A549 (cell line): ENCODE data around the gene KRTAP25-1.

Experiments used
- CTCF ChIP-seq: fragments of >200 bp; sonication (Bioruptor Twin); formaldehyde crosslinking; IDR thresholded peaks from 3 replicates; pipeline ENCODE4 v1.5.1; 2016
- E2F6 ChIP-seq: IDR thresholded peaks from 2 replicates; pipeline ENCODE4 v1.6.1; 2012; ENCODE audit warnings: low read depth, borderline replicate concordance
- EP300 ChIP-seq, 2 experiments: fragments of >200 bp; sonication (Bioruptor Twin); formaldehyde crosslinking; IDR thresholded peaks; 2 replicates in 1 of 2; 3 replicates in 1 of 2; pipeline ENCODE4 v1.6.1; 2016 to 2017
- ESRRA ChIP-seq: fragments of 150-350 bp; IDR thresholded peaks from 2 replicates; pipeline ENCODE4 v1.6.1; 2014; ENCODE audit warnings: mild to moderate bottlenecking, low read length, borderline replicate concordance
- RCOR1 ChIP-seq: fragments of 150-350 bp; IDR thresholded peaks from 2 replicates; pipeline ENCODE4 v1.6.1; 2014; ENCODE audit warnings: antibody characterized with exemption, low read length, low read depth
- SMC3 ChIP-seq: fragments of >200 bp; sonication (Bioruptor Twin); formaldehyde crosslinking; IDR thresholded peaks from 3 replicates; pipeline ENCODE4 v1.6.1; 2018; ENCODE audit warnings: inconsistent platforms
- TF ChIP-seq, protein P1 (sequence below): IDR thresholded peaks from 2 replicates; pipeline ENCODE4 v1.6.1; 2012
- TF ChIP-seq, protein P2 (sequence below): fragments of 450-650 bp; IDR thresholded peaks from 2 replicates; pipeline ENCODE4 v1.6.1; 2014; ENCODE audit warnings: antibody characterized with exemption

DNA sequence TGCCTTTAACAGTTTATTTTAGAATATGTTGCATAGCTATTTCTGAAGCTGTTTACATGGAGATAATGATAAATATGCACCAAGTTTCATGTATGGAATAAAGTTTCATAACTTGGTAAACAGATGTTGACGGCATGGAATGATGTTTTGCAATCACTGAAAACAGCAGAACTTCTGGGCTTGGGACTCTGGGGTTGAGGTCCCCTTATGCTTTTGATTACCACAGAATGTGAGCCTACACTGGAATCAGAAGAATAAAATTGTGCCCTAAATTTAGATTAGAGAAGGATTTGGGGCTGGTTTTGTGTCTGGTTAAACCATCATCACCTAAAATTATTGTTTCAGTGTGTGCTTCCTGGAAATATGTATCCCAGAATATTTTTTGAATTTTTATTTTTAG, 17.7 kb downstream of the KRTAP25-1 start:
- TF ChIP-seq ESRRA (no peak), CTCF (no peak), EP300 (IDR thresholded peaks at IDR 0.05) (no peak), RCOR1 (no peak), E2F6 (no peak), SMC3 (no peak)
- TF ChIP-seq, protein P1, sequence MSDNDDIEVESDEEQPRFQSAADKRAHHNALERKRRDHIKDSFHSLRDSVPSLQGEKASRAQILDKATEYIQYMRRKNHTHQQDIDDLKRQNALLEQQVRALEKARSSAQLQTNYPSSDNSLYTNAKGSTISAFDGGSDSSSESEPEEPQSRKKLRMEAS = no peak
- TF ChIP-seq, protein P2, sequence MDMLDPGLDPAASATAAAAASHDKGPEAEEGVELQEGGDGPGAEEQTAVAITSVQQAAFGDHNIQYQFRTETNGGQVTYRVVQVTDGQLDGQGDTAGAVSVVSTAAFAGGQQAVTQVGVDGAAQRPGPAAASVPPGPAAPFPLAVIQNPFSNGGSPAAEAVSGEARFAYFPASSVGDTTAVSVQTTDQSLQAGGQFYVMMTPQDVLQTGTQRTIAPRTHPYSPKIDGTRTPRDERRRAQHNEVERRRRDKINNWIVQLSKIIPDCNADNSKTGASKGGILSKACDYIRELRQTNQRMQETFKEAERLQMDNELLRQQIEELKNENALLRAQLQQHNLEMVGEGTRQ = no peak
